Measurements from ENCODE around the gene WDFY1.

Gene WDFY1

DNA sequence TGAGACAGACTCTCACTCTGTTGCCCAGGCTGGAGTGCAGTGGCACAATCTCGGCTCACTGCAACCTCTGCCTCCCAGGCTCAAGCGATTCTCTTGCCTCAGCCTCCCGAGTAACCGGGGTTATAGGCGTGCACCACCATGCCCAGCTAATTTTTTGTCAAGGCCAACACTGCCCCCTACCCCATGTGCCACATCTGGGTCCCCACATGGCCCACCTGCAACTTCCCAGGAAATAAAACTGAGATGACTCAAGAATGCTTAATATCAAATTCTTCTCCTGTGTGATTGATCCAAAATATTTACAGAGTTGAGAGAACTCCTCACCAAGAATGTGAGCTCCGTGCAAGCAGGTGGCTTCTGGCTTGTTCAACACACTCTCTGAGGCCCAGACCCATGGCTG is 116.8 kb downstream of the WDFY1 start:
- H3K4me3 Mint-ChIP-seq = no peak overlapping the region
- H3K27me3 Mint-ChIP-seq (ENCODE audit: low read depth, poor library complexity) = peaks cover 4% of the 10 kb centered on the region
- H3K4me1 Mint-ChIP-seq = no peaks in the 10 kb centered on the region
- peaks cover 4% of the 10 kb centered on the region for H3K9me3 Mint-ChIP-seq
- H3K27ac Mint-ChIP-seq = no peak overlapping the region
- no peaks in the 10 kb centered on the region for H3K36me3 Mint-ChIP-seq (ENCODE audit: low read depth)
- TF ChIP-seq, protein P1, sequence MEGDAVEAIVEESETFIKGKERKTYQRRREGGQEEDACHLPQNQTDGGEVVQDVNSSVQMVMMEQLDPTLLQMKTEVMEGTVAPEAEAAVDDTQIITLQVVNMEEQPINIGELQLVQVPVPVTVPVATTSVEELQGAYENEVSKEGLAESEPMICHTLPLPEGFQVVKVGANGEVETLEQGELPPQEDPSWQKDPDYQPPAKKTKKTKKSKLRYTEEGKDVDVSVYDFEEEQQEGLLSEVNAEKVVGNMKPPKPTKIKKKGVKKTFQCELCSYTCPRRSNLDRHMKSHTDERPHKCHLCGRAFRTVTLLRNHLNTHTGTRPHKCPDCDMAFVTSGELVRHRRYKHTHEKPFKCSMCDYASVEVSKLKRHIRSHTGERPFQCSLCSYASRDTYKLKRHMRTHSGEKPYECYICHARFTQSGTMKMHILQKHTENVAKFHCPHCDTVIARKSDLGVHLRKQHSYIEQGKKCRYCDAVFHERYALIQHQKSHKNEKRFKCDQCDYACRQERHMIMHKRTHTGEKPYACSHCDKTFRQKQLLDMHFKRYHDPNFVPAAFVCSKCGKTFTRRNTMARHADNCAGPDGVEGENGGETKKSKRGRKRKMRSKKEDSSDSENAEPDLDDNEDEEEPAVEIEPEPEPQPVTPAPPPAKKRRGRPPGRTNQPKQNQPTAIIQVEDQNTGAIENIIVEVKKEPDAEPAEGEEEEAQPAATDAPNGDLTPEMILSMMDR (IDR thresholded peaks at IDR 0.05) = no peak
- DNase-seq = no peak

DNA sequence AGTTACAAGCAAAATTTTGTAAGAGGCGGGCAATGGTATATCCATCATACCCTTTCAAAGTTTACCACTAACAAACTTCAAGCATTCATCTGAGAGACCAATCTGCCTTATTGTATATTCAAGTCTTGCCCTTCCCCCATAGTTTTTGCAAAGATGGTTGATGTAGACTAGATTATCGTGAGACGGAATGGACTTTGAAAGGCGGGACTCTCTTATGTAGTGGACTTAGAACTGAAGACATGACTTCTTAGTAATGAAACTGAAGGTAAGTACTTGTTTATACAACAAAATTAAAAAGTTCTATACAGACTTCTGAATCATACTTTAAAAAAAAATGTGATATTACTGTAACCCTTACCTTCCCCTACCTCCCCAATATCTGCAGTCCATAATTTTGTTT is 118.1 kb downstream of the WDFY1 start:
- Mint-ChIP-seq H3K4me1 (no peaks in the 10 kb centered on the region), H3K36me3 (ENCODE audit: low read depth) (no peaks in the 10 kb centered on the region)

More for the DNA sequence above, 118.1 kb downstream of the WDFY1 start:
- H3K27ac Mint-ChIP-seq = no peak overlapping the region
- TF ChIP-seq, protein P1 (IDR thresholded peaks at IDR 0.05) = no peak
- no peak overlapping the region for H3K4me3 Mint-ChIP-seq
- peaks cover 4% of the 10 kb centered on the region for H3K9me3 Mint-ChIP-seq
- H3K27me3 Mint-ChIP-seq (ENCODE audit: low read depth, poor library complexity) = peaks cover 3% of the 10 kb centered on the region
- no peak for DNase-seq

All from nephron progenitor cell (in vitro differentiated cells).